Skeletal muscle satellite cell (primary cell): ENCODE results near the gene OPCML.

Source experiments
- H3K27me3 ChIP-seq: 2 replicates; pipeline ENCODE4 v1.7.0; 2013; ENCODE audit warnings: low read length; ENCODE audit not compliant: control insufficient read depth, insufficient read depth
- H3K36me3 ChIP-seq: 2 replicates; pipeline ENCODE4 v1.7.0; 2013; ENCODE audit warnings: mild to moderate bottlenecking, control low read depth, low read length; ENCODE audit not compliant: insufficient read depth
- H3K4me1 ChIP-seq: 2 replicates; pipeline ENCODE4 v1.7.0; 2013; ENCODE audit warnings: low read length; ENCODE audit not compliant: control insufficient read depth, insufficient read depth
- H3K4me2 ChIP-seq: 2 replicates; pipeline ENCODE4 v1.7.0; 2013; ENCODE audit warnings: mild to moderate bottlenecking, low read length
- H3K4me3 ChIP-seq: 2 replicates; pipeline ENCODE4 v1.7.0; 2013; ENCODE audit warnings: low read length
- H3K9ac ChIP-seq: 2 replicates; pipeline ENCODE4 v1.7.0; 2013; ENCODE audit warnings: mild to moderate bottlenecking, low read depth, low read length, moderate library complexity
- H3K9me3 ChIP-seq: replicated peaks from 2 replicates; pipeline ENCODE4 v1.7.0; 2013; ENCODE audit warnings: mild to moderate bottlenecking, control low read depth, low read length

OPCML gene

GRCh38 chr11:133271206-133271605 is 261.1 kb downstream of the OPCML start:
- H3K36me3 ChIP-seq, result no peaks in the 10 kb centered on the region
- no peaks in the 10 kb centered on the region for H3K4me1 ChIP-seq
- no peak overlapping the region for H3K4me2 ChIP-seq
- no peak overlapping the region for H3K4me3 ChIP-seq
- H3K9ac ChIP-seq, result no peak overlapping the region
- peaks cover 13% of the 10 kb centered on the region for H3K9me3 ChIP-seq
- H3K27me3 ChIP-seq, result no peaks in the 10 kb centered on the region

GRCh38 chr11:133269267-133269666 is 263.0 kb downstream of the OPCML start:
- no peaks in the 10 kb centered on the region for H3K27me3 ChIP-seq

GRCh38 chr11:133266986-133267385 is 265.3 kb downstream of the OPCML start:
- Histone ChIP-seq H3K4me3 (no peak overlapping the region), H3K9me3 (peaks cover 12% of the 10 kb centered on the region), H3K9ac (no peak overlapping the region), H3K4me1 (no peaks in the 10 kb centered on the region), H3K27me3 (no peaks in the 10 kb centered on the region), H3K36me3 (no peaks in the 10 kb centered on the region), H3K4me2 (no peak overlapping the region)

More at GRCh38 chr11:133269267-133269666, 263.0 kb downstream of the OPCML start:
- no peak overlapping the region for H3K9ac ChIP-seq
- no peaks in the 10 kb centered on the region for H3K4me1 ChIP-seq
- peaks cover 13% of the 10 kb centered on the region for H3K9me3 ChIP-seq
- H3K36me3 ChIP-seq, result no peaks in the 10 kb centered on the region
- H3K4me2 ChIP-seq, result no peak overlapping the region
- no peak overlapping the region for H3K4me3 ChIP-seq

GRCh38 chr11:133265530-133266035 is 266.7 kb downstream of the OPCML start:
- no peak overlapping the region for H3K4me3 ChIP-seq
- no peaks in the 10 kb centered on the region for H3K4me1 ChIP-seq
- H3K27me3 ChIP-seq, result no peaks in the 10 kb centered on the region
- H3K4me2 ChIP-seq, result no peak overlapping the region
- no peak overlapping the region for H3K9ac ChIP-seq
- no peaks in the 10 kb centered on the region for H3K36me3 ChIP-seq
- peaks cover 16% of the 10 kb centered on the region for H3K9me3 ChIP-seq

- no peak overlapping the region for H3K4me2 ChIP-seq
- H3K27me3 ChIP-seq, result no peaks in the 10 kb centered on the region
- no peak overlapping the region for H3K4me3 ChIP-seq
- H3K4me1 ChIP-seq, result no peaks in the 10 kb centered on the region
- H3K36me3 ChIP-seq, result no peaks in the 10 kb centered on the region
- H3K9me3 ChIP-seq, result peaks cover 19% of the 10 kb centered on the region
- H3K9ac ChIP-seq, result no peak overlapping the region
These were observed 269.0 kb downstream of the OPCML start for GRCh38 chr11:133263332-133263731.

- Histone ChIP-seq H3K36me3 (no peaks in the 10 kb centered on the region), H3K9me3 (peaks cover 16% of the 10 kb centered on the region), H3K27me3 (no peaks in the 10 kb centered on the region), H3K4me3 (no peak overlapping the region), H3K4me2 (no peak overlapping the region), H3K9ac (no peak overlapping the region), H3K4me1 (no peaks in the 10 kb centered on the region)
These were observed 273.6 kb downstream of the OPCML start for GRCh38 chr11:133258751-133259150.

- Histone ChIP-seq H3K4me3 (no peak overlapping the region), H3K9me3 (peaks cover 7% of the 10 kb centered on the region), H3K27me3 (no peaks in the 10 kb centered on the region), H3K36me3 (no peaks in the 10 kb centered on the region), H3K4me2 (no peak overlapping the region), H3K9ac (no peak overlapping the region), H3K4me1 (no peaks in the 10 kb centered on the region)
These were observed 277.7 kb downstream of the OPCML start for GRCh38 chr11:133254601-133255000.

- no peaks in the 10 kb centered on the region for H3K36me3 ChIP-seq
- H3K27me3 ChIP-seq, result no peaks in the 10 kb centered on the region
- H3K4me2 ChIP-seq, result no peak overlapping the region
- no peaks in the 10 kb centered on the region for H3K4me1 ChIP-seq
- peaks cover 7% of the 10 kb centered on the region for H3K9me3 ChIP-seq
- no peak overlapping the region for H3K4me3 ChIP-seq
- H3K9ac ChIP-seq, result no peak overlapping the region
These were observed 278.7 kb downstream of the OPCML start for GRCh38 chr11:133253570-133253969.

- H3K9ac ChIP-seq, result no peak overlapping the region
- no peaks in the 10 kb centered on the region for H3K36me3 ChIP-seq
- H3K9me3 ChIP-seq, result no peaks in the 10 kb centered on the region
- no peak overlapping the region for H3K4me2 ChIP-seq
- no peaks in the 10 kb centered on the region for H3K4me1 ChIP-seq
- no peak overlapping the region for H3K4me3 ChIP-seq
- no peaks in the 10 kb centered on the region for H3K27me3 ChIP-seq
These were observed 280.5 kb downstream of the OPCML start for GRCh38 chr11:133251841-133252240.

GRCh38 chr11:133249530-133249929 is 282.8 kb downstream of the OPCML start:
- Histone ChIP-seq H3K4me1 (no peaks in the 10 kb centered on the region), H3K4me3 (no peak overlapping the region), H3K27me3 (no peaks in the 10 kb centered on the region), H3K4me2 (no peak overlapping the region), H3K9ac (no peak overlapping the region), H3K36me3 (no peaks in the 10 kb centered on the region), H3K9me3 (peaks cover 4% of the 10 kb centered on the region)

- H3K4me1 ChIP-seq, result no peaks in the 10 kb centered on the region
- H3K9ac ChIP-seq, result no peak overlapping the region
- H3K4me3 ChIP-seq, result no peak overlapping the region
- no peaks in the 10 kb centered on the region for H3K36me3 ChIP-seq
- H3K4me2 ChIP-seq, result no peak overlapping the region
- no peaks in the 10 kb centered on the region for H3K27me3 ChIP-seq
- peaks cover 8% of the 10 kb centered on the region for H3K9me3 ChIP-seq
These were observed 283.2 kb downstream of the OPCML start for GRCh38 chr11:133249065-133249464.

- no peak overlapping the region for H3K4me2 ChIP-seq
- no peak overlapping the region for H3K4me3 ChIP-seq
- H3K36me3 ChIP-seq, result no peaks in the 10 kb centered on the region
- H3K27me3 ChIP-seq, result no peaks in the 10 kb centered on the region
- H3K4me1 ChIP-seq, result no peaks in the 10 kb centered on the region
- no peak overlapping the region for H3K9ac ChIP-seq
- peaks cover 12% of the 10 kb centered on the region for H3K9me3 ChIP-seq
These were observed 288.5 kb downstream of the OPCML start for GRCh38 chr11:133243832-133244231.
